Measurements from ENCODE around the gene FILIP1L. TPM values are rescaled to one million over a fixed set of nuclear protein-coding genes. Genes with fewer than 3 reads are reported as not detected.

The FILIP1L gene
- total and polyA plus RNA-seq, 2 of the 8 experiments (the other 6 are each of a cell fraction or from before 2014, with no cell fraction given): 0.06 to 0.09 TPM

DNA sequence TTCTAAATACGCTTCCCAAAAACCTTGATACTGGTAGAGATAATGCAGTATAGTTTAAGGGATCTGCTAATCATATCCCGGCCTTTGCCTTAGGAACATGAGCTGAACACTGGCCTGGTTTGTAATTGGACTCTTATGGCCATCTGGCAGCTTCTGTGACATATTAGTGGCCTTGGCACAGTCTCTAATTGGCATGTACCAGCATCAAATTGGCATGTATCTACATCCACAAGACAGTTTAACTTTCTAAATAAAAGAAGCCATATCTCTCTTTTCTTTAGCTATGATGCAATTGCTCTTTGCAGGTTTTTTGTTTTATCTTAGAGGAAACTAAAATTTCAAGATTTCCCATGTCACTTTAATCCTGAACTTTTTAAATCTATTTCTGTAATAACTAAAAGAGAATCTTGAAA is 44.6 kb upstream of the FILIP1L start:
- Histone ChIP-seq H2BK20ac (ENCODE audit: low read length) (no peak overlapping the region), H3K9me3 (ENCODE audit: insufficient read depth in 2 of 2, low read depth in 1 of 2, low read length in 1 of 2) (peaks cover 9 to 10% of the 10 kb centered on the region in 2 experiments; a peak in 2 of 4 replicates), H4K91ac (replicated peaks; ENCODE audit: insufficient read length, low read length) (no peak overlapping the region), H3K79me2 (ENCODE audit: control insufficient read depth in 1 of 2, insufficient read depth in 2 of 2, low read length in 2 of 2) (no peaks in the 10 kb centered on the region), H4K20me1 (replicated peaks in 1 of 2; ENCODE audit: control insufficient read depth in 1 of 2, insufficient read depth in 2 of 2, low read length in 2 of 2) (no peaks in the 10 kb centered on the region), H2BK15ac (ENCODE audit: low read length) (no peak overlapping the region), H2BK12ac (ENCODE audit: low read depth, low read length) (no peak overlapping the region), H2AK5ac (ENCODE audit: low read depth, low read length) (no peak overlapping the region), H4K5ac (ENCODE audit: insufficient read length, low read depth, low read length) (no peak overlapping the region), H3K79me1 (ENCODE audit: low read depth, low read length) (no peaks in the 10 kb centered on the region), H2BK5ac (ENCODE audit: low read depth, low read length) (no peak overlapping the region), H3K14ac (ENCODE audit: insufficient read length) (no peak overlapping the region), H3K9ac (replicated peaks in 1 of 4; ENCODE audit: extremely low read depth in 1 of 4, low read depth in 3 of 4, low read length in 3 of 4) (no peak overlapping the region), H4K8ac (ENCODE audit: extremely low read depth, insufficient read depth, low read length) (no peak overlapping the region), H3K27ac (ENCODE audit: low read depth, low read length) (no peak overlapping the region), H3K4ac (replicated peaks; ENCODE audit: insufficient read length, low read depth, low read length) (no peak overlapping the region), H3K4me2 (ENCODE audit: insufficient read depth in 1 of 2, low read depth in 2 of 2, low read length in 2 of 2) (no peak overlapping the region), H3K18ac (ENCODE audit: extremely low read depth, low read length) (no peak overlapping the region), H3K27me3 (replicated peaks in 1 of 4; ENCODE audit: control insufficient read depth in 3 of 4, extremely low read depth in 1 of 4, insufficient read depth in 3 of 4, low read length in 3 of 4) (no peaks in the 10 kb centered on the region), H3K56ac (replicated peaks; ENCODE audit: insufficient read length, low read depth, low read length) (no peak overlapping the region), H3K4me3 (ENCODE audit: extremely low read depth in 1 of 4, insufficient read depth in 2 of 4, low read depth in 3 of 4, low read length in 4 of 4) (no peak overlapping the region), H3K23me2 (ENCODE audit: low read depth, low read length) (no peaks in the 10 kb centered on the region), H3K23ac (ENCODE audit: insufficient read length) (no peak overlapping the region), H3K4me1 (replicated peaks in 1 of 4; ENCODE audit: control insufficient read depth in 3 of 4, insufficient read depth in 4 of 4, low read length in 3 of 4) (no peaks in the 10 kb centered on the region), H2AFZ (ENCODE audit: low read length) (no peak overlapping the region), H3K36me3 (ENCODE audit: control insufficient read depth in 2 of 4, insufficient read depth in 4 of 4, low read length in 3 of 4) (peaks cover 0 to 7% (median 2%) of the 10 kb centered on the region in 4 experiments; a peak in 3 of 8 replicates), H2BK120ac (replicated peaks; ENCODE audit: low read depth, low read length) (no peak overlapping the region)
- 91% methylated on average over 2 of the region's 2 CpGs; no CpG with 5 or more reads in 1 of the 2 experiments for WGBS, 2 experiments (ENCODE audit: extremely low coverage in 1 of 2, insufficient coverage in 1 of 2, insufficient read length in 1 of 2, insufficient replicate concordance in 2 of 2, low coverage in 1 of 2, low lambda C conversion rate in 2 of 2, missing lambda C conversion rate in 1 of 2)
- CTCF ChIA-PET (ENCODE audit: partially characterized antibody): interaction anchor here (0.9 to 1.3 kb wide), 4 partner anchors 14 to 105 kb away, joined by 3 to 4 read pairs (median 3); no protein-coding TSS in a partner anchor
- POLR2A ChIA-PET (ENCODE audit: partially characterized antibody): no interaction called here
- DNase-seq (ENCODE audit: low read depth in 1 of 2, low spot score in 2 of 2): no peak
- FAIRE-seq: no peak
- TF ChIP-seq MAFK (IDR thresholded peaks at IDR 0.05; ENCODE audit: low read depth, low read length): no peak
- no peak for TF ChIP-seq TCF12 (IDR thresholded peaks at IDR 0.05; ENCODE audit: low read depth, low read length)
- TF ChIP-seq SRF (IDR thresholded peaks at IDR 0.05; ENCODE audit: low read depth, low read length): no peak
- TF ChIP-seq JUND (IDR thresholded peaks at IDR 0.05; ENCODE audit: low read length): no peak
- no peak for TF ChIP-seq NANOG (IDR thresholded peaks at IDR 0.05; ENCODE audit: insufficient read depth, low read depth, low read length, poor library complexity, severe bottlenecking)
- no peak for TF ChIP-seq SUZ12 (IDR thresholded peaks at IDR 0.05; ENCODE audit: low read length)
- TF ChIP-seq TBP (IDR thresholded peaks at IDR 0.05; ENCODE audit: low read depth, low read length): no peak
- no peak for TF ChIP-seq POLR2A (IDR thresholded peaks at IDR 0.05; ENCODE audit: control extremely low read depth in 1 of 2, low read depth in 2 of 2, low read length in 2 of 2)
- TF ChIP-seq HDAC6 (IDR thresholded peaks at IDR 0.05; ENCODE audit: low read depth, low read length): no peak
- TF ChIP-seq EZH2 (IDR thresholded peaks at IDR 0.05; ENCODE audit: low read depth, low read length, severe bottlenecking): no peak
- TF ChIP-seq RBBP5 (IDR thresholded peaks at IDR 0.05; ENCODE audit: borderline replicate concordance, low read depth, low read length): no peak
- TF ChIP-seq BCL11A (IDR thresholded peaks at IDR 0.05; ENCODE audit: low read depth in 2 of 2, low read length in 2 of 2): no peak
- TF ChIP-seq SP2 (IDR thresholded peaks at IDR 0.05; ENCODE audit: low read length): no peak
- TF ChIP-seq SIX5 (IDR thresholded peaks at IDR 0.05; ENCODE audit: low read depth, low read length): no peak
- TF ChIP-seq E2F6 (IDR thresholded peaks at IDR 0.05): no peak

Data from H1 (cell line).